DND-41 (cell line): ENCODE results near the gene PRRC2B.

ENCODE experiments used
- ATAC-seq: fragments of 200-7000 bp; cut with Tn5 transposase; 3 replicates; pipeline ENCODE4 v1.9.1; 2021; ENCODE audit warnings: low read depth; ENCODE audit not compliant: insufficient read depth
- DNase-seq: peaks from one replicate; pipeline ENCODE4 v3.0.0-alpha.2; 2020
- H2AFZ ChIP-seq: 2 replicates; pipeline ENCODE4 v1.6.0; 2012; ENCODE audit warnings: low read depth, low read length
- H3K27ac ChIP-seq: 2 replicates; pipeline ENCODE4 v1.5.1; 2012; ENCODE audit warnings: low read length, inconsistent platforms
- H3K27me3 ChIP-seq: fragments of 200-600 bp; sonication (generic); 2 replicates; pipeline ENCODE4 v1.6.0; 2012; ENCODE audit warnings: low read length, mild to moderate bottlenecking, inconsistent platforms; ENCODE audit not compliant: insufficient read depth, poor library complexity
- H3K36me3 ChIP-seq: 2 replicates; pipeline ENCODE4 v1.5.1; 2012; ENCODE audit warnings: low read length, inconsistent platforms; ENCODE audit not compliant: insufficient read depth
- H3K4me1 ChIP-seq: 2 replicates; pipeline ENCODE4 v1.5.1; 2012; ENCODE audit warnings: mild to moderate bottlenecking, low read length; ENCODE audit not compliant: insufficient read depth
- H3K4me2 ChIP-seq: 2 replicates; pipeline ENCODE4 v1.6.0; 2012; ENCODE audit warnings: mild to moderate bottlenecking, moderate library complexity, low read length, inconsistent platforms; ENCODE audit not compliant: insufficient read depth
- H3K4me3 ChIP-seq, 2 experiments: fragments of 200-600 bp in 1 of 2; shearing (Covaris generic) in 1 of 2; 2 replicates each; pipeline ENCODE4 v1.5.1; 2012 to 2016; ENCODE audit warnings: inconsistent platforms in 2 of 2, low read length in 2 of 2, mild to moderate bottlenecking in 2 of 2, low read depth in 1 of 2, moderate library complexity in 1 of 2
- H3K79me2 ChIP-seq: 2 replicates; pipeline ENCODE4 v1.6.0; 2012; ENCODE audit warnings: low read length, inconsistent platforms; ENCODE audit not compliant: insufficient read depth
- H3K9ac ChIP-seq: 2 replicates; pipeline ENCODE4 v1.6.0; 2012; ENCODE audit warnings: low read depth, mild to moderate bottlenecking, inconsistent platforms, low read length, moderate library complexity
- H3K9me3 ChIP-seq: 2 replicates; pipeline ENCODE4 v1.5.1; 2012; ENCODE audit warnings: low read length, moderate library complexity, mild to moderate bottlenecking, inconsistent platforms; ENCODE audit not compliant: insufficient read depth, severe bottlenecking
- H4K20me1 ChIP-seq: 2 replicates; pipeline ENCODE4 v1.6.0; 2012; ENCODE audit warnings: low read length; ENCODE audit not compliant: insufficient read depth
- CTCF ChIP-seq: IDR thresholded peaks from 2 replicates; pipeline ENCODE4 v1.5.1; 2012; ENCODE audit warnings: borderline replicate concordance, low read length, moderate library complexity, mild to moderate bottlenecking; ENCODE audit not compliant: poor library complexity, severe bottlenecking; ENCODE audit errors: extremely low read depth
- EZH2 ChIP-seq: IDR thresholded peaks from 3 replicates; pipeline ENCODE4 v1.6.1; 2012; ENCODE audit warnings: borderline replicate concordance, low read depth, mild to moderate bottlenecking, moderate library complexity, low read length, inconsistent platforms; ENCODE audit not compliant: severe bottlenecking

PRRC2B gene

GRCh38 chr9:131503626-131504465, 110.0 kb downstream of the PRRC2B start:
- Histone ChIP-seq H3K36me3 (peaks cover 22% of the 10 kb centered on the region), H3K27ac (peak overlapping the region; percentile 73), H3K79me2 (peaks cover 24% of the 10 kb centered on the region), H2AFZ (peak overlapping the region; percentile 90), H4K20me1 (no peaks in the 10 kb centered on the region), H3K4me2 (peak overlapping the region; percentile 99), H3K4me1 (peaks cover 51% of the 10 kb centered on the region), H3K27me3 (no peaks in the 10 kb centered on the region), H3K9me3 (no peaks in the 10 kb centered on the region), H3K9ac (peak overlapping the region; percentile 90), H3K4me3 (peak overlapping the region; percentile 65 to 96; a peak in 3 of 4 replicates)
- DNase-seq, result peak; percentile 35
- TF ChIP-seq CTCF (no peak), EZH2 (no peak)
- ATAC-seq, result no peak

GRCh38 chr9:131505012-131505411, 111.1 kb downstream of the PRRC2B start:
- DNase-seq, result no peak
- H3K4me2 ChIP-seq, result no peak overlapping the region

DNA sequence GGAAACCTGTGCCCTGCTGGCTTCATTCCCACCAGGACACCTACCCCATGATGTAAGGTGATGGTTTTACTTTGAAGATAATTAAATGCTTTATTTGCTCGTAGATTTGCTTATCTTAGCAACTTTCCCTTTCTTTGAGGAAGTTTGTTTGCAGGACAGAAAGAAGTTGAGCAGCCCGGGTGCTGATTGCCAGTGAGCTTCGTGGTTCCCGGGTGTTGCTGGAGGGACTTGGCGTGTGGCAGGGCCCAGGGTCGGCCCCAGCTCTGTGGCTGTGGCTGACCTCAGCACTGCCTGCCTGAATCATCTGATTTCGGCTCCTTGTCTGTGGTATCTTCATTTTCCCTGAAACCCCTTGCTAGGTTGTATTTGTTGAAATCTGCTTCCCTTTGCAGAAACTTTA, 117.5 kb downstream of the PRRC2B start:
- TF ChIP-seq CTCF (no peak), EZH2 (no peak)
- Histone ChIP-seq H3K9ac (no peak overlapping the region), H4K20me1 (no peaks in the 10 kb centered on the region), H3K9me3 (no peaks in the 10 kb centered on the region), H3K36me3 (peaks cover 68% of the 10 kb centered on the region), H3K4me3 (no peak overlapping the region), H3K27me3 (no peaks in the 10 kb centered on the region), H3K4me2 (no peak overlapping the region), H2AFZ (no peak overlapping the region), H3K79me2 (no peaks in the 10 kb centered on the region), H3K4me1 (no peaks in the 10 kb centered on the region), H3K27ac (no peak overlapping the region)
- DNase-seq (no peak), ATAC-seq (no peak)

More at GRCh38 chr9:131505012-131505411, 111.1 kb downstream of the PRRC2B start:
- no peaks in the 10 kb centered on the region for H3K9me3 ChIP-seq
- H3K4me1 ChIP-seq, result peaks cover 40% of the 10 kb centered on the region
- TF ChIP-seq EZH2 (no peak), CTCF (no peak)
- no peaks in the 10 kb centered on the region for H3K27me3 ChIP-seq
- H3K36me3 ChIP-seq, result peaks cover 19% of the 10 kb centered on the region
- no peak overlapping the region for H3K9ac ChIP-seq
- no peak for ATAC-seq
- H3K4me3 ChIP-seq, result no peak overlapping the region
- no peak overlapping the region for H3K27ac ChIP-seq
- H2AFZ ChIP-seq, result no peak overlapping the region
- peaks cover 24% of the 10 kb centered on the region for H3K79me2 ChIP-seq
- no peaks in the 10 kb centered on the region for H4K20me1 ChIP-seq
